ENCODE data around the gene TM9SF4.

- TF ChIP-seq, protein P1, sequence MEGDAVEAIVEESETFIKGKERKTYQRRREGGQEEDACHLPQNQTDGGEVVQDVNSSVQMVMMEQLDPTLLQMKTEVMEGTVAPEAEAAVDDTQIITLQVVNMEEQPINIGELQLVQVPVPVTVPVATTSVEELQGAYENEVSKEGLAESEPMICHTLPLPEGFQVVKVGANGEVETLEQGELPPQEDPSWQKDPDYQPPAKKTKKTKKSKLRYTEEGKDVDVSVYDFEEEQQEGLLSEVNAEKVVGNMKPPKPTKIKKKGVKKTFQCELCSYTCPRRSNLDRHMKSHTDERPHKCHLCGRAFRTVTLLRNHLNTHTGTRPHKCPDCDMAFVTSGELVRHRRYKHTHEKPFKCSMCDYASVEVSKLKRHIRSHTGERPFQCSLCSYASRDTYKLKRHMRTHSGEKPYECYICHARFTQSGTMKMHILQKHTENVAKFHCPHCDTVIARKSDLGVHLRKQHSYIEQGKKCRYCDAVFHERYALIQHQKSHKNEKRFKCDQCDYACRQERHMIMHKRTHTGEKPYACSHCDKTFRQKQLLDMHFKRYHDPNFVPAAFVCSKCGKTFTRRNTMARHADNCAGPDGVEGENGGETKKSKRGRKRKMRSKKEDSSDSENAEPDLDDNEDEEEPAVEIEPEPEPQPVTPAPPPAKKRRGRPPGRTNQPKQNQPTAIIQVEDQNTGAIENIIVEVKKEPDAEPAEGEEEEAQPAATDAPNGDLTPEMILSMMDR (tag by site-specific recombination; IDR thresholded peaks at IDR 0.05) = no peak
- TF ChIP-seq ZNF626 (tag by site-specific recombination; IDR thresholded peaks at IDR 0.05) = no peak
- no peak for TF ChIP-seq ZNF660 (tag by site-specific recombination; IDR thresholded peaks at IDR 0.05)
- TF ChIP-seq, protein P2, sequence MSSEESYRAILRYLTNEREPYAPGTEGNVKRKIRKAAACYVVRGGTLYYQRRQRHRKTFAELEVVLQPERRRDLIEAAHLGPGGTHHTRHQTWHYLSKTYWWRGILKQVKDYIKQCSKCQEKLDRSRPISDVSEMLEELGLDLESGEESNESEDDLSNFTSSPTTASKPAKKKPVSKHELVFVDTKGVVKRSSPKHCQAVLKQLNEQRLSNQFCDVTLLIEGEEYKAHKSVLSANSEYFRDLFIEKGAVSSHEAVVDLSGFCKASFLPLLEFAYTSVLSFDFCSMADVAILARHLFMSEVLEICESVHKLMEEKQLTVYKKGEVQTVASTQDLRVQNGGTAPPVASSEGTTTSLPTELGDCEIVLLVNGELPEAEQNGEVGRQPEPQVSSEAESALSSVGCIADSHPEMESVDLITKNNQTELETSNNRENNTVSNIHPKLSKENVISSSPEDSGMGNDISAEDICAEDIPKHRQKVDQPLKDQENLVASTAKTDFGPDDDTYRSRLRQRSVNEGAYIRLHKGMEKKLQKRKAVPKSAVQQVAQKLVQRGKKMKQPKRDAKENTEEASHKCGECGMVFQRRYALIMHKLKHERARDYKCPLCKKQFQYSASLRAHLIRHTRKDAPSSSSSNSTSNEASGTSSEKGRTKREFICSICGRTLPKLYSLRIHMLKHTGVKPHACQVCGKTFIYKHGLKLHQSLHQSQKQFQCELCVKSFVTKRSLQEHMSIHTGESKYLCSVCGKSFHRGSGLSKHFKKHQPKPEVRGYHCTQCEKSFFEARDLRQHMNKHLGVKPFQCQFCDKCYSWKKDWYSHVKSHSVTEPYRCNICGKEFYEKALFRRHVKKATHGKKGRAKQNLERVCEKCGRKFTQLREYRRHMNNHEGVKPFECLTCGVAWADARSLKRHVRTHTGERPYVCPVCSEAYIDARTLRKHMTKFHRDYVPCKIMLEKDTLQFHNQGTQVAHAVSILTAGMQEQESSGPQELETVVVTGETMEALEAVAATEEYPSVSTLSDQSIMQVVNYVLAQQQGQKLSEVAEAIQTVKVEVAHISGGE (tag by site-specific recombination; conservative IDR thresholded peaks at IDR 0.05; ENCODE audit: low read depth) = no peak
- TF ChIP-seq YY1 (tag by site-specific recombination; IDR thresholded peaks at IDR 0.05) = no peak
- TF ChIP-seq, protein P3, sequence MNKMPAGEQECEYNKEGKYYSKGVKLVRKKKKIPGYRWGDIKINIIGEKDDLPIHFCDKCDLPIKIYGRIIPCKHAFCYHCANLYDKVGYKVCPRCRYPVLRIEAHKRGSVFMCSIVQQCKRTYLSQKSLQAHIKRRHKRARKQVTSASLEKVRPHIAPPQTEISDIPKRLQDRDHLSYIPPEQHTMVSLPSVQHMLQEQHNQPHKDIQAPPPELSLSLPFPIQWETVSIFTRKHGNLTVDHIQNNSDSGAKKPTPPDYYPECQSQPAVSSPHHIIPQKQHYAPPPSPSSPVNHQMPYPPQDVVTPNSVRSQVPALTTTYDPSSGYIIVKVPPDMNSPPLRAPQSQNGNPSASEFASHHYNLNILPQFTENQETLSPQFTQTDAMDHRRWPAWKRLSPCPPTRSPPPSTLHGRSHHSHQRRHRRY (tag by site-specific recombination; IDR thresholded peaks at IDR 0.05) = no peak
- no peak for TF ChIP-seq REST (tag by site-specific recombination; IDR thresholded peaks at IDR 0.05)
- no peak for TF ChIP-seq ZNF274 (IDR thresholded peaks at IDR 0.05; ENCODE audit: low read length)
- TF ChIP-seq ZNF274 (tag by site-specific recombination; IDR thresholded peaks at IDR 0.05; ENCODE audit: borderline replicate concordance) = no peak
- TF ChIP-seq ZNF792 (tag by site-specific recombination; IDR thresholded peaks at IDR 0.05) = no peak
- TF ChIP-seq ZBTB20 (tag by site-specific recombination; IDR thresholded peaks at IDR 0.05) = no peak
These were observed 94.9 kb downstream of the TM9SF4 start for GRCh38 chr20:32204205-32205109.
